HG02938 (cell line): ENCODE results near the gene CARD14.

ENCODE experiments used
- ATAC-seq: cut with Tn5 transposase; IDR thresholded peaks from one replicate; pipeline ENCODE4 v1.9.1; 2021; ENCODE audit warnings: mild to moderate bottlenecking, moderate library complexity; ENCODE audit not compliant: unreplicated experiment

CARD14 gene

DNA sequence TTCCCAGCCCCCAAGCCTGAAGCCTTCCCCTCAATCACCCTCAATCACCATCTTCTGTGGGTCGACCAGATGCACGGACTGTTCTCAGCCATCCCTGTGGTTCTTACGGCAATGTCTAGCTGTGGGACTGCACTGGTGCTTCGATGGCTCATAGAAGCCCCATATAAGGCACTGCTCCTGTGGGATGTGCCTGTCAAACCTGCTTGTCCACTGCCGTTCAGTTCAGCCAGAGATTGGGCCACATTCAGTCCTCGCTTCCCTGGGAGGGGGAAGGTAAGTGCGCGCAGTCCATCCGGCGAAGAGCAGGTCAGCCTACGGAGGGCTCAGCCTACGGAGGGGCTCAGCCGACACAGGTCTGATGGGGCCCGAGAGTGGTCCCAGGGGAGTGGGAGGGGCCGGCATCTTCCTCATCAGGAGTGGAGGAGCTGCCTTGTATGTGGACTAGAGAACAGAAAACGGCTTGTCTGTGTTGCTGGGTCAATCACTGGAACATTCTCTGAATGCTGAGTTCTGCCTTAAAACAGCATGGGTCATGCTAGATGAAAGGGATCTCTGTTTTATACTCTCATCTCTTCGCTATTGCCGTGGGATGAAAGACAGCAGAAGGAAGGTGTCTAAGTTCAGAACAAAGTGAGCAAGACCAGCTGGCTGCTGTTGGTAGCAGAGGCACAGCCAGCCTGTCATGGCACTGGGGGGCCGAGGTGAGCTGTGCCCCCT is at the start of gene CARD14:
Gene CARD14, plus strand, starts transcription at position 247 of the 717 bp plus-strand sequence. CDS start 11,409 bp downstream, outside the sequence.
- no peak for ATAC-seq

DNA sequence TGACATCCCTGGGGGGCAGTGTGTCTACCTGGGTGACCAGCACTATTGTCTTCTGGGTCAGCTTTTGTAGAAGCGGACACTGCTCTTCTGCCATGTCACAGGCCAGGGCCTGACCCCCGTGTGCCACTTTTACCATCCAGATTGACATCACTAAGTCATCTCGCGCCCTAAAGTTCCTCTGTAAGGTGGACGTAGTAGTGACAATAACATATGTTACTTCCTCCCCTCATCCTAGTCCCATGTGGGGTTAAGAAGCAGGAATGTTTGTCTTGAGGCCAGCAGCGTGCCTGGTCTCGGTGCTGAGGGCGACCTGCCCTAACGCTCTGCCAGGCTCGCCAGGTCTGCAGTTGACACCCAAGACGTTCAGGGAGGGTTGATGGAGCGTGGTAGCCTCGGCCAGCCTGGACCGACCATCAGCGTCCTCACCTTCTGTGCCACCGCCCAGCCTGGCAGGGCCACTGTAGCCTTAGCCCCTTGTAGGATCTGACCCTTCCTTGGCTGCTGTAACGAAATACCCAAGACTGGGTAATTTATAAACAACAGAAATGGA is 47.7 kb upstream of the CARD14 start:
- no peak for ATAC-seq

DNA sequence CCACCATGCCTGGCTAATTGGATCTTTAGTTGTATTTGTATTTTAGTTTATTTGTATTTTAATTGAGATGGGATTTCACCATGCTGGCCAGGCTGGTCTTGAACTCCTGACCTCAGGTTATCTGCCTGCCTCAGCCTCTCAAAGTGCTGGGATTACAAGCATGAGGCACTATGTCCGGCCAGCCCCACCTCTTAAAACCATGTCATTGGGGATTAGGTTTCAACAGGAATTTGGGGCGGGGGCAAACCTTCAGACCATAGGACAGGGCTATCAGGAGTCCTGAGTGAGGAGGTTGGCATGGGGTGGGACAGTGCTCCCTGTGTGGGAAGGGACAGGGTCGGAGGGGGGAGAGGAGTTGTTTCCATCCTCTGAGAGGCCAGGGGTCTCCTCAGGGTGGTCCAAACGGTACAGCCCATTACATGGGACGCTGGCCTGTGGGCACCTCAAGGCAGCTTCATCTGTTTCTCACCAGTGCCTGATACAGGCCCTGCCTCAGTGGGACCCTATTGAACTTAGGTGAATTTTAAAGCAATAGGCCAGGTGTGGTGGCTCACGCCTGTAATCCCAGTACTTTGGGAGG is 46.8 kb upstream of the CARD14 start:
- ATAC-seq, result no peak

DNA sequence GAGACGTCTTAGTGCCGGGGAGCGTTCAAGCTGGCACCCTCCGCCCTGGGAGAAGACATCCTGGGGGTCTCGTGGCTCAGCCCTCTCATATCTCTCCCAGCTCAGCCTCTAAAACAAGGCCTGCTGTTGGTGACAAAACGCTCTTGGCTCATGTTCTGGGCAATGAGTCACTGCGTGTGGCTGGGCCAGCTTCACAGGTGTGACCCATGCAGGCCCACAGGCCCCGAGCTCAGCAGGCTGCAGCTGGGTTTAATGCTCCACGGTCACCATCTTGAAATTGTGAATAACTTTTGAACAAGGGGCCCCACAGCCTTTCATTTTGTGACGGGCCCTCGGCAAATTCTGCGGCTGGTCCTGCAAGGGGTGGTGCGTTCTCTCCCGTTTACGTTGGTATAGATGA is 46.0 kb upstream of the CARD14 start:
- ATAC-seq, result no peak

DNA sequence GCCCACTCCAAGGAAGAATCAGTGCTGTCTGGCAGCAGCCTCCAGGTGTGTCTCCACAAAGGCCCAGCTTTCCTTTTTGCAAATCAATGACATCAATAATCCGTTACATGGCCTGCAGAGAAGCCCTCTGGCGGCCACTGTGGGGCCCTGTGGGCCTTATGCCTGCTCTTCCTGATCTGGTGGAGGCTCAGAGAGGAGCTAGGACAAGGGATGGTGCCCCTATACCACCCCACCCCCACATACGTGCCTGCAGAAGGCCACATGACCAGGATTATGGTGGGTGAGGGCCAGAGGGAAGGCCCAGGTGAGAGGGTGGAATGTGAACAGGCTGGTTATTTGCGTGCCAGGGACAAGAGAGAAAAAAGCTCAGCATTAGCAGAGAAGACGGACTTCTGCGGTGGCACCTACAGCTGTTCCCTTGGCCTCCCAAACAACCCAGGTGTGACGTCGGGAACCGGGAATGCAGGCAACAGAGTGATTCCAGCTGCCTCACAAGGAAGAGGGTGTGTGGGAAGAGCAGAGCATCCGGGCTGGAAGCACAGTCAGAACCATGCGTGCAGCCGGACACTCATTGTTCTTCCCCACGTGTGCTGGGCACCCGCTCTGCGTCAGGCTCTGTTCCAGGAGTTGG is 45.4 kb upstream of the CARD14 start:
- ATAC-seq, result no peak

DNA sequence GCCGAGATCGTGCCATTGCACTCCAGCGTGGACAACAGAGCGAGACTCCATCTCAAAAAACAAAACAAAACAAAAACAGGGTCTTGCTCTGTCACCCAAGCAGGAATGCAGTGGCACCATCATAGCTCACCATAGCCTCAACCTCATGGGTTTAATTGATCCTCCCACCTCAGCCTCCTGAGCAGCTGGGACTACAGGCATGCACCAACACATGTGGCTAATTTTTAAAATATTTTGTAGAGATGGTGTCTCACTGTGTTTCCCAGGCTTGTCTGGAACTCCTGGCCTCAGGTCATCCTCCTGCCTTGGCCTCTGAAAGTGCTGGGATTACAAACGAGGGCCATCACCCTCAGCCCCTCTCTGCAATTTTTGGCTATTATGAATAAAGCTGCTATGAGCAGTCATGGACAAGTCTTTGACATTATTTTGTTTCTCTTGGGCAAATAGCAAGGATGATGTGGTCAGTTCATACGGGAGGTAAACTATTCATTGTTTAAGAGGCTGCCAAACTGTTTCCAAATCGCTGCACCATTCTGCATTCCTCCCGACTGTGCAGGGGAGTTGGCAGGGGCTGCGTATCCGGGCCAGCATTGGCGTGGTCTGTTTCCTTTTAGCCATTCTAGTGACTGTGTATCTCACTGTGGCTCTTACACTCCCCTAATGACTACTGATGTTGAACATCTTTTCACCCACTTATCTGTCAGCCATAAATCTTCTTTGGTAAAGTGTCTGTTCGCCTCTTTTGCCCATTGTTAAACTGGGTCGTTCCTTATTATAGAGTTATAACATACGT is 44.0 kb upstream of the CARD14 start:
- no peak for ATAC-seq

DNA sequence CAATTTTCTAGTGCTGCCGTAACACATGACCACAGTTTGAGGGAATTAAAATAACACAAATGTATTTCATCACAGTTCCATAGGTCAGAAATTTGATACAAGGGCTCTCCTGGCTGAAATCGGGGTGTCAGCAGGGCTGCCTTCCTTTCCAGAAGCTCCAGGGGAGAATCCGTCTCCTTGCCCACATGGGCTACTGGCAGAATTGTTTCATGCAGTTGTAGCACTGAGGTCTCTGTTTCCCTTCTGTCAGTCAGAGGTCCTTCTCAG is 43.4 kb upstream of the CARD14 start:
- ATAC-seq, result no peak

DNA sequence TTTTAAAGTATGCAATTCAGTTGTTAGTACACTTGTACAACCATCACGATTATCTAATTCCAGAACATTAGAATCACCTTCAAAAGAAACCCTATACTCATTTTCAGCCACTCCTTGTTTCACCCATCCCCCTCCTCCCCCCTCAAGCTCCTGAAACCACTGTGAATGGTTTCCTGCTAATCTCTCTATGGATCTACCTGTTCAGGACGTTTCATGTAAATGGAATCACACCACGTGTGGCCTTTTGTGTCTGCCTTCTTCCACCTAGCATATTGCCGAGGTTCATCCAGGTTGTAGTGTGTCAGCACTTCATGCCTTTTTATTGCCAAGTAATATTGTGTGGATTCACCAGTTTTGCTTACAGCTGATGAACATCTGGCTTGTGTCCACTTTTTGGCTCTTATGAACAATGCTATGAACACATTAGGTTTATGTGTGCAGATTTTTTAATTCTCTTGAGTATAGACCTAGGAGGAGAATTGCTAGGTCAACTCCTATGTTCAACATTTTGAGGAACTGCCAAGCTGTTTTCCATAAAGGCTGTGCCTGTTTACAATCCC is 40.7 kb upstream of the CARD14 start:
- ATAC-seq, result no peak

DNA sequence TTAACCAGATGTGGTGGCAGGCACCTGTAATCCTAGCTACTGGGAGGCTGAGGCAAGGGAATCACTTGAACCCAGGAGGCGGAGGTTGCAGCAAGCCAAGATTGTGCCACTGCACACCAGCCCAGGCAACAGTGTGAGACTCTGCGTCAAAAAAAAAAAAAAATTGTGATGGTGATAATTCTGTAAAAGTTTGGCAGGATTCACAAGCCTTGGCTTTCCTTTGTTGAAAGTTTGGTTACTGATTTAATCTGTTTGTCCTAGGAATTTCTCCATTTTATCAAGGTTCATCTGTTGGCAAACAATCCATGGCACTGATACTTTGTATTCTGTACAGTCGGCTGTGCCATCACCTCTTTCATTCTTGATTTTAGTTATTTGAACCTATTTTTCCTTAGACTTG is 38.8 kb upstream of the CARD14 start:
- ATAC-seq, result no peak

DNA sequence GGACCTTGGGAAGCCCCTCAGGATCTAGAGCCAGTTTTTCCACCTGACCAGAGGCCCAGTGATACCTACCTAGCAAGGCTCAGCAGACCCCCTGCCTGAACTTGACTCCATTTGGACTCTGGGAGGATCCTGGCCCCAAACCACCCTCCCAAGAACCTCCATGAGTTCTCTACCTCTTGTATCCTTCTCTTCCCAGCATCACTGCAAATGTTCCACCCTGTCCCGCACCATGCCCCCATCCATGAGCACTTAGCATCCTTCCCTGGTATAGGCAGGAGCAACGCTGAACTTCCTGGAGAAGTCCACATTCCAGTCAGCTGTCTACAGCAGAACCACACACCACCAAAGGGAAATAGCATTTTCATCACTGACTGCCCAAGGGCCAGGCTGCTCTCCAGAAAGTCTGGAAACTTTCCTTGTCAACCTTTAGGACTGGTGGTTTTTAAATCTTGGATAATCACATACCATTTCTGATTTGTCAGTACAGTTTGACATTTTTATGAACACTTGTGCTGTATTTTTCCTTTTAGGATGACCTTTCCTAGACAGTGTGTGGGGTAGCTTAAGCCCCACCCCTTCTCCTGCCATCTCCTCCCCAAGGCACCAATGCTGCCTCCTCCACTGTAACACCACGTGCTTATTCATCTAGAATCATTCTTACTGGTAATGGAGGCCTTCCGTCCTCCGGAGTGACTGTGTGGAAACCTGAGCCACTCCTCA is 36.8 kb upstream of the CARD14 start:
- no peak for ATAC-seq

DNA sequence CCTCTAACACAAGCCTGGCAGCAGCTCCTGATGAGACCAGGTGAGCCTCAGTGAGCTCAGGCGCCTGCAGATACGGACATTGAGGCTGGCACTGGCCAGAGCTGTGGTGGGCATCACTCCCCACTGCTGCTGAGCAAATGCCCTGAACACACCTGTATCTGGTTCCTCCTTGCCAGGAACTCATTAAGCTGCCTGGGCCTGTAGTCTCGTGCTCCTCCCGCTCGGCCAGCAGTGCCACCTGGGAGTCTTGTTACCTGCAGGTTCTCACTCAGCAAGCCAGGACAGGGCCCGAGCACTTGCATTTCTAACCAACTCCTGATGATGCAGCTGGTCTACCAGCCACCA is 36.2 kb upstream of the CARD14 start:
- no peak for ATAC-seq

DNA sequence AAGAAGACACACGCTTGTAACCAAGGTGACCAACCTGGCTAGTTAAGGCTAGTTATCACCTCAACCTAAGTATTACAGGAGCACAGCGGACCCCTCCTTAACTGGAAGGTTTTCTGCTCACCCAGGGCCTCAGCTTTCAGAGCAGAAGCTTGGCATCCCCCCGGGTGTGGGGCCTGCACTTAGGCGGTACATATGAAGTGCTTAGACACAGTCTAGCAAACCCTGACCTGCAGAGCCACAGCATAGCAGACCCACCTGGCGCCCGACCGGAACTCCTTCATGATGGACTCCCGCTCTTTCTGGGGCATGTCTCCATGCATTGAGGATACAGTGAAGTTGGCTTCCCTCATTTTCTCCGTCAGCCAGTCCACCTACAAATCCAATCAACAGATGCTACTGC is 32.7 kb upstream of the CARD14 start:
- ATAC-seq, result no peak

DNA sequence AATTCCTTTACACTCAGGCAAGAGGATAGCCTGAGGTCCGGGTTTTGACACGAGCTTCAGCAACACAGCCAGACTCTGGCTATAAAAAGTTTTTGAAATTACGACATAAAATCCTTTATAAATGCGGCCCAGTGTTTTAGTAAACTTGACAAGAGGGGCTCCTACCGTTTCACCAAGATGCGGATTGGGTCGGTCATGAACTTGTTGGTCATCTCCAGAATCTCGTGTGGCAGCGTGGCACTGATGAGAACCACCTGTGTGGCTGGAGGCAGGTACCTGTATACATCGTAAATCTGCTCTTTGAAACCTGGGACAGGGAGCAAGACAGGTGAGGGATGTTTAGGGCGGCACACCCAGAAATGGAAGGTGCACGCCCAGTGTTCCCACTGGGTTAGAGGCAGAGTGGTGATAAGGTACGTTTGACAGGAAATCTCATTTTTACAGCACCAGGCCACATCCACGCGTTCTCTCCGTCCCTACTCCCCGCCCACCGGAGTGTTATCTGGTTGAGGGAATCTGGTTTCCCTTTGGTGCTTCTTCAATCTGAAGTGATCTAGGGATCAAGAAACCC is 30.9 kb upstream of the CARD14 start:
- no peak for ATAC-seq

DNA sequence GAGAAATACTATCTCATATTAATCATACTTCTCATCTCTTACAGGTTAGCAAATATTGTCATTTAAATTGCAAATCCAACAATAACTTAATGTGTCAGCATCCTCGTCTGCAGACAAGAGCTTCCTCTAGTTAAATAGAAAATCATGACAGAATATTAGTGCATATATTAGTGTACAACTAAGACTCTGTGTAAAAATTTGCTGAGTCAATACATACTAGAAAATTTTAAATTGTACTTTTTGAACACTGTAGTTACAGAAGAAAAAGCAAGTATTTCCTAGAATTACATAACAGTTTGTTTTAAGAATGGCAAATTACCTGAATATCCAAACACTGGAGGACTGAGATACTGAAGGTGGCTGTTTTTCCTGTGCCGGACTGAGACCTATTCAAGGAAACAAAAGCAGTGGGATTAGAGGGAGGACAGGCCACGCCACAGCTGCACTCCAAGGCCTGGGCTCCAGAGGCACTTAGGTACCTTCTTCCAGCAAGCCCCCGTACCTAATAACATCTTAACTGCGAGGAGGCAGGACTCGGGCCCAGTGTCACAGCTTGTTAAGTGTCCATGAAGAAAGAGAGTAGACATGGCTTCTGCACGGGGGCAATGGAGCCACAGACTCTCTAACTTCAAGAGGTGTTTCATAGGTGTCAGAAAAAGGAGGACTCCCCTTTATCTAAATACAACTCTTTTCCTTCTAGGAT is 28.2 kb upstream of the CARD14 start:
- ATAC-seq, result no peak

DNA sequence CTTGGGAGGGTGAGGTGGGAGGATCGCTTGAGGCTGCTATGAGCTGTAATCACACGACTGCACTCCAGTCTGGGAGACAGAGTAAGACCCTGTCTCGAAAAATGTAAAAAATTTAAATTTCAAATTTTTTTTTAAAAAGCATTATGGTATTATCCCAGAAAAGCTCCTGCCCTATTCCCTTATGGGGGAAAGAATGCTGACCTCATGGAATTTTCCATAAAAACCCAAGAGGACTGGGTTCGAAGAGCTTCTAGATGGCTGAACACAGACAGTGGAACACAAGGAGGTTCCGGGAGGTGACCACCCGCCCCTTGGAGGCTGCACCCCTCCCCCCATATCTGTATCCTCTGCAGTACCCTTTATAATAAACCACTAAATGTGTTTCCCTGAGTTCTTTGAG is 26.9 kb upstream of the CARD14 start:
- no peak for ATAC-seq

DNA sequence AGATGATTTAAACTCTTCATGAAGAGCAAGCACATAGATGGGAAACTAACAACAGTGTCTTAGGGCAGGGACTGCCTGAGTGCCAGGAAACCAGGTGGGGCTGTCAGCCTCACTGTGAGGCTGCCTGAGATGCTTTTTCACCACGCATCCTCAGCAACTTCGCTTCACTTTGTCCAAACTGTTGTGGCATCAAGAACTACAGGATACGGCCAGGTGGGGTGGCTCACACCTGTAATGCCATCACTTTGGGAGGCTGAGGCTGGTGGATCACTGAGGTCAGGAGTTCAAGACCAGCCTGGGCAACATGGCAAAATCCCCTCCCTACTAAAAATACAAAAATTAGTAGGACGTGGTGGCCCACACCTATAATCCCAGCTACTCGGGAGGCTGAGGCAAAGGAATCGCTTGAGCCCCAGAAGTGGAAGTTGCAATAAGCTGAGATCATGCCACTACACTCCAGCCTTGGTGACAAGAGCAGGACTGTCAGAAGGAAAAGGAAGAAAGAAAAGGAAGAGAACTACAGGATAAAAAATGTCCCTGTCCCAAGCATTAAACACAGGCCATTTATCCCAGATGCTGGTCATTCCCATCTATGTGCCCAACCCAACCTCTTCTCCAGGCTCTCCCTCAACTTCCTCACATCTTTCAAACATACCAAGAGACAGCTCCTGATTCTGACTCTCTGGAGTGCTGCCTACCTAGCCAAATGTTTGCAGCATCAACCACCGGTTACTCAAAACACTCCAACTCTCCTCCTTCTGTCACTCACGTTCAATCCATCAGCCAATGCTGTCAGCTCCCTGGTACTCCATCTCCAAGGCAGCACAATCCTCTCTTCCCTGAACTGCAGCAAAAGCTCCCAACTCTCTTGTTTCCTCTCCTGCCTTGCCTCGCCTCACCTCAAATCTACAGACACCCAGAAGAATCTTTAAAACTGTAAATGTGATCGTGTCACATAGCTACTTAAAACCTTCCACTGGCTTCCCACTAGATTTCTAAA is 24.5 kb upstream of the CARD14 start:
- ATAC-seq, result no peak

DNA sequence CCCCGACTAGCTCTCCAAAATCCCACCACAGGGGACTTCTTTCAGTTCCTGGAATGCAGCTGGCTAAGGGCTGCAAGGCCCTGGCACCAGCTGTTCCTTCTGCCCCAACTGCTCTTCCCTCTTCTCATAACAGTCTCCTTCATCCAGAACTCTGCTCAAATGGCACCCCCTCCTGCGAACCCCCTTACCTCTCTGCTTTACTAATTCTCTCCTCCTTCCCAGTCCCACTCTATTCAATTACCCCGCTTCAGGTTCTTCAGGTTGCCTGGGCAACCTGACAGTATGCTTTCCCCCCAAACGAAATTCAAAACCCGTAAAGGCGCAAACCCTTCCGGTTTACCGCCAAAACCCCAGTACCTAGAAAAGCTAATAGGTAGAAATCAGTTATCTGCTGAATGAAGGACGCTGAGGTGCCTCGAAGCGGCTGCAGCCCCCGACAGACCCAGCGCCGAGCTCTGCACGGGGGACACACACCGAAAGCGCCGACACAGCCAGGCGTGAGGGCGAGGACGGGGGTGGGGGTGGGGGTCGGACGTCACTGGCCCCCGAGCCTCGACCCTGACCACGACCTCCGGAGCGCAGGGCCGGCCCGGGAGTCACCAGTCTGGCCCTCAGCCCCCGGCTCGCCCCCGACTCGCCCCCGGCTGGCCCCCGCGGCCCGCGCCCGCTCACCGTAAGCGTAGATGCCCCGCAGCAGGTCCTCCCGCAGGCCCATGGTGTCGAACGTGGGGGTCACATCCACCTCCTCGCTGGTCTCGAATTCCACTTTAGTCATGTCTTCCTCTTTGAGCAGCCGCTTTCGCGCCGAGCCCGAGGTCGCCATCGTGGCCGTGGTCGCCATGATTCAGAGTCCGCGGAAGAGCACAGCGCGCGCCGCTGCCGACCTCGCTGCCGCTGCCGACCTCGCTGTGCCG is 23.5 kb upstream of the CARD14 start:
- ATAC-seq, result no peak
